ENCODE measurements around the gene CMSS1. TPM values are rescaled to one million over a fixed set of nuclear protein-coding genes. Genes with fewer than 3 reads are reported as not detected.
A peak's percentile ranks its signal among the peaks of the same experiment; 100 is the strongest.

CMSS1 gene
- polyA plus RNA-seq, 1 of the 3 experiments (the other 2 are of a cell fraction): 9.1 TPM

DNA sequence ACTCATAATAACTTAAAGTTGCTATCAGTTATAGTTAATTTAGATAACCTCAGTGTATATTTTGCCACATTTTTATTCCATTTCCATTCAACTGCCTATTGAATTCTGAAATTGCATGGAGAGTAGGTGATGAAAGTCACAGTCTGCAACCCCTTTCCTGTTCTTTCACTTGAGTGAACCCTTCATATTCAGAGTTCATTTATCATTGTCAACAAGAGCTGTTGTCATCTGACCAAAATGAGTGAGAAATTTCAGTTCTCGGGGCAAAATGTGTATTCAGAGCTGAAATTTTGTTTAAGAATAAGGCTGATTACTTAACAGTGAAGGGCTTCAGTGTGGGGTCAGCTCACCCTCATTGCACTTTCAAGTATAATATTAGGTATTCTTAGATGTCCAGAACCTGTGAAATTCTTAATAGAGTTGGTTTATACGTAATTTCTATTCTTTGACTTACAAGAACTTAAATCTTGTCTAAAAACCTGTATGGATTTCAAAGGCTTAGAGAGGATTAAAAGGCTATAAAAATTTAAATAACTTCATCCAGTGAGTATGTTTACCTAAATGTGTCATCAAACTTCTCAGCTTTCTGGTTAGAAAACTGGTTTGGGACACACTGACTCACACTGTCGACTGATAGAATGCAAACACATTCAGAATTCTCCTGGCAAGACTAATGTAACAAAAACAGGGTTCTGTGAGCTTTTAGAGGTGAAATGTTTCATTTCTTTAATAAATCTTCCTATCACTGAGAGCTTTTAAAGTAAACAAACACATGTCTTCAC, 92.2 kb downstream of the CMSS1 start:
- Histone ChIP-seq H3K9me3 (no peaks in the 10 kb centered on the region), H3K4me3 (ENCODE audit: low read depth in 2 of 2, low read length in 1 of 2) (no peak overlapping the region), H3K9ac (peak overlapping the region; percentile 39), H3K79me2 (ENCODE audit: insufficient read depth) (no peaks in the 10 kb centered on the region), H4K20me1 (ENCODE audit: insufficient read depth) (no peaks in the 10 kb centered on the region), H3K4me1 (ENCODE audit: control insufficient read depth in 1 of 2, insufficient read depth in 2 of 2, low read depth in 1 of 2, low read length in 1 of 2) (peaks cover 4 to 18% of the 10 kb centered on the region in 2 experiments; a peak in 3 of 4 replicates), H3K9me2 (no peaks in the 10 kb centered on the region), H3K36me3 (replicated peaks in 1 of 2; ENCODE audit: control insufficient read depth in 1 of 2, insufficient read depth in 2 of 2, low read length in 1 of 2) (no peaks in the 10 kb centered on the region), H3K27ac (ENCODE audit: low read depth in 2 of 2, low read length in 1 of 2) (peak overlapping the region in 1 of 2 experiments; percentile 65; a peak in 2 of 4 replicates), H3F3A (replicated peaks; ENCODE audit: insufficient read depth) (peaks cover 9% of the 10 kb centered on the region), H3K4me2 (peak overlapping the region; percentile 17; the same call in 1 of the 2 replicates), H3K27me3 (ENCODE audit: insufficient read depth) (no peaks in the 10 kb centered on the region), H2AFZ (ENCODE audit: low read depth) (no peak overlapping the region)
- 72% methylated on average over 3 of the region's 3 CpGs for WGBS (ENCODE audit: low lambda C conversion rate)
- POLR2A ChIA-PET: no interaction called here
- TF ChIP-seq CHD2 (IDR thresholded peaks at IDR 0.05; ENCODE audit: low read length, partially characterized antibody): no peak
- no peak for TF ChIP-seq YY1 (IDR thresholded peaks at IDR 0.05; ENCODE audit: low read depth)
- TF ChIP-seq TCF12 (IDR thresholded peaks at IDR 0.05): 0 out of 2 replicates have a peak, but pooled peaks have one; percentile 18
- no peak for TF ChIP-seq GATA2 (CRISPR knock-in tag; IDR thresholded peaks at IDR 0.05)
- no peak for TF ChIP-seq RFX5 (IDR thresholded peaks at IDR 0.05; ENCODE audit: low read length)
- peak; percentile 51; the same call in 1 of the 2 replicates for TF ChIP-seq FOSL2 (IDR thresholded peaks at IDR 0.05; ENCODE audit: borderline replicate concordance, low read depth)
- TF ChIP-seq NRF1 (IDR thresholded peaks at IDR 0.05; ENCODE audit: low read depth, low read length): no peak
- TF ChIP-seq, protein P1, sequence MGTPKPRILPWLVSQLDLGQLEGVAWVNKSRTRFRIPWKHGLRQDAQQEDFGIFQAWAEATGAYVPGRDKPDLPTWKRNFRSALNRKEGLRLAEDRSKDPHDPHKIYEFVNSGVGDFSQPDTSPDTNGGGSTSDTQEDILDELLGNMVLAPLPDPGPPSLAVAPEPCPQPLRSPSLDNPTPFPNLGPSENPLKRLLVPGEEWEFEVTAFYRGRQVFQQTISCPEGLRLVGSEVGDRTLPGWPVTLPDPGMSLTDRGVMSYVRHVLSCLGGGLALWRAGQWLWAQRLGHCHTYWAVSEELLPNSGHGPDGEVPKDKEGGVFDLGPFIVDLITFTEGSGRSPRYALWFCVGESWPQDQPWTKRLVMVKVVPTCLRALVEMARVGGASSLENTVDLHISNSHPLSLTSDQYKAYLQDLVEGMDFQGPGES (IDR thresholded peaks at IDR 0.05; ENCODE audit: low read depth, low read length): no peak
- TF ChIP-seq MEF2A (IDR thresholded peaks at IDR 0.05; ENCODE audit: borderline replicate concordance, low read depth): no peak
- TF ChIP-seq, protein P2, sequence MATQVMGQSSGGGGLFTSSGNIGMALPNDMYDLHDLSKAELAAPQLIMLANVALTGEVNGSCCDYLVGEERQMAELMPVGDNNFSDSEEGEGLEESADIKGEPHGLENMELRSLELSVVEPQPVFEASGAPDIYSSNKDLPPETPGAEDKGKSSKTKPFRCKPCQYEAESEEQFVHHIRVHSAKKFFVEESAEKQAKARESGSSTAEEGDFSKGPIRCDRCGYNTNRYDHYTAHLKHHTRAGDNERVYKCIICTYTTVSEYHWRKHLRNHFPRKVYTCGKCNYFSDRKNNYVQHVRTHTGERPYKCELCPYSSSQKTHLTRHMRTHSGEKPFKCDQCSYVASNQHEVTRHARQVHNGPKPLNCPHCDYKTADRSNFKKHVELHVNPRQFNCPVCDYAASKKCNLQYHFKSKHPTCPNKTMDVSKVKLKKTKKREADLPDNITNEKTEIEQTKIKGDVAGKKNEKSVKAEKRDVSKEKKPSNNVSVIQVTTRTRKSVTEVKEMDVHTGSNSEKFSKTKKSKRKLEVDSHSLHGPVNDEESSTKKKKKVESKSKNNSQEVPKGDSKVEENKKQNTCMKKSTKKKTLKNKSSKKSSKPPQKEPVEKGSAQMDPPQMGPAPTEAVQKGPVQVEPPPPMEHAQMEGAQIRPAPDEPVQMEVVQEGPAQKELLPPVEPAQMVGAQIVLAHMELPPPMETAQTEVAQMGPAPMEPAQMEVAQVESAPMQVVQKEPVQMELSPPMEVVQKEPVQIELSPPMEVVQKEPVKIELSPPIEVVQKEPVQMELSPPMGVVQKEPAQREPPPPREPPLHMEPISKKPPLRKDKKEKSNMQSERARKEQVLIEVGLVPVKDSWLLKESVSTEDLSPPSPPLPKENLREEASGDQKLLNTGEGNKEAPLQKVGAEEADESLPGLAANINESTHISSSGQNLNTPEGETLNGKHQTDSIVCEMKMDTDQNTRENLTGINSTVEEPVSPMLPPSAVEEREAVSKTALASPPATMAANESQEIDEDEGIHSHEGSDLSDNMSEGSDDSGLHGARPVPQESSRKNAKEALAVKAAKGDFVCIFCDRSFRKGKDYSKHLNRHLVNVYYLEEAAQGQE (IDR thresholded peaks at IDR 0.05; ENCODE audit: low read depth, low read length): no peak
- TF ChIP-seq, protein P3, sequence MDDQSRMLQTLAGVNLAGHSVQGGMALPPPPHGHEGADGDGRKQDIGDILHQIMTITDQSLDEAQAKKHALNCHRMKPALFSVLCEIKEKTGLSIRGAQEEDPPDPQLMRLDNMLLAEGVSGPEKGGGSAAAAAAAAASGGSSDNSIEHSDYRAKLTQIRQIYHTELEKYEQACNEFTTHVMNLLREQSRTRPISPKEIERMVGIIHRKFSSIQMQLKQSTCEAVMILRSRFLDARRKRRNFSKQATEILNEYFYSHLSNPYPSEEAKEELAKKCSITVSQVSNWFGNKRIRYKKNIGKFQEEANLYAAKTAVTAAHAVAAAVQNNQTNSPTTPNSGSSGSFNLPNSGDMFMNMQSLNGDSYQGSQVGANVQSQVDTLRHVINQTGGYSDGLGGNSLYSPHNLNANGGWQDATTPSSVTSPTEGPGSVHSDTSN (IDR thresholded peaks at IDR 0.05): 0 out of 2 replicates have a peak, but pooled peaks have one; percentile 22
- no peak for TF ChIP-seq EZH2phosphoT487 (IDR thresholded peaks at IDR 0.05; ENCODE audit: borderline replicate concordance, low read depth)
- TF ChIP-seq RAD21 (IDR thresholded peaks at IDR 0.05; ENCODE audit: low read length): no peak
- TF ChIP-seq EP300 (IDR thresholded peaks at IDR 0.05; ENCODE audit: borderline replicate concordance in 1 of 2, low read depth in 1 of 2, low read length in 1 of 2): no peak
- no peak for TF ChIP-seq NFIC (IDR thresholded peaks at IDR 0.05; ENCODE audit: borderline replicate concordance)
- TF ChIP-seq JUND (IDR thresholded peaks at IDR 0.05): 0 out of 2 replicates have a peak, but pooled peaks have one; percentile 26
- no peak for TF ChIP-seq RCOR1 (IDR thresholded peaks at IDR 0.05; ENCODE audit: low read length)
- TF ChIP-seq, protein P4, sequence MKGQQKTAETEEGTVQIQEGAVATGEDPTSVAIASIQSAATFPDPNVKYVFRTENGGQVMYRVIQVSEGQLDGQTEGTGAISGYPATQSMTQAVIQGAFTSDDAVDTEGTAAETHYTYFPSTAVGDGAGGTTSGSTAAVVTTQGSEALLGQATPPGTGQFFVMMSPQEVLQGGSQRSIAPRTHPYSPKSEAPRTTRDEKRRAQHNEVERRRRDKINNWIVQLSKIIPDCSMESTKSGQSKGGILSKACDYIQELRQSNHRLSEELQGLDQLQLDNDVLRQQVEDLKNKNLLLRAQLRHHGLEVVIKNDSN (IDR thresholded peaks at IDR 0.05; ENCODE audit: borderline replicate concordance, low read depth): no peak
- no peak for DNase-seq
- CTCF ChIA-PET: interaction anchor here (2.0 kb wide), 1 partner anchor 9 kb away, joined by 4 read pairs; no protein-coding TSS in a partner anchor

Data from SK-N-SH (cell line).